ENCODE data around the gene CISH. TPM values are rescaled to one million over a fixed set of nuclear protein-coding genes. Genes with fewer than 3 reads are reported as not detected.

CISH gene
- total RNA-seq, 1 experiment from 2014 or later: 2.7 TPM

- TF ChIP-seq EZH2 (IDR thresholded peaks at IDR 0.05; ENCODE audit: low read depth): no peak
- no peak for TF ChIP-seq CTCF (conservative IDR thresholded peaks at IDR 0.05)
- peaks cover 65% of the 10 kb centered on the region for H3K79me2 ChIP-seq (ENCODE audit: low read depth)
- intact Hi-C loops (cut with micrococcal nuclease; ENCODE audit: unreplicated experiment): no loop called here
- peaks cover 17% of the 10 kb centered on the region; the same call in 1 of the 2 replicates for H3F3A ChIP-seq (ENCODE audit: insufficient read depth, low read depth)
- H3K27me3 ChIP-seq (ENCODE audit: insufficient read depth, low read depth): no peaks in the 10 kb centered on the region
- BruUV-seq (replicated peaks): no TSS peak
- H3K36me3 ChIP-seq (ENCODE audit: low read depth): no peaks in the 10 kb centered on the region
- peak overlapping the region; percentile 51 for H3K4me2 ChIP-seq
- H2AFZ ChIP-seq: no peak overlapping the region
- ChIA-PET CTCF (interaction anchor here (0.6 to 0.8 kb wide), 2 partner anchors 20 to 1026 kb away, joined by 4 to 5 read pairs; no protein-coding TSS in a partner anchor), POLR2A (ENCODE audit: unreplicated experiment) (no interaction called here)
- H3K9me2 ChIP-seq (ENCODE audit: insufficient read depth): no peaks in the 10 kb centered on the region
- H3K4me3 ChIP-seq: no peak overlapping the region
- no peaks in the 10 kb centered on the region for H3K9me3 ChIP-seq (ENCODE audit: insufficient read depth, low read depth)
- no peaks in the 10 kb centered on the region for H4K20me1 ChIP-seq (ENCODE audit: insufficient read depth)
- peak overlapping the region; percentile 44; the same call in 1 of the 2 replicates for H3K27ac ChIP-seq
- peak in 1 of 2 experiments; percentile 81 for DNase-seq
- H3K4me1 ChIP-seq (replicated peaks; ENCODE audit: insufficient read depth): peaks cover 57% of the 10 kb centered on the region
These were observed 20.9 kb upstream of the CISH start for GRCh38 chr3:50632450-50632849.

GRCh38 chr3:50630877-50631276, 19.3 kb upstream of the CISH start:
- no peaks in the 10 kb centered on the region for H4K20me1 ChIP-seq (ENCODE audit: insufficient read depth)
- H3F3A ChIP-seq (ENCODE audit: insufficient read depth, low read depth): peaks cover 29% of the 10 kb centered on the region; the same call in 1 of the 2 replicates
- DNase-seq: no peak
- peak overlapping the region; percentile 21; the same call in 1 of the 2 replicates for H3K4me2 ChIP-seq
- peaks cover 72% of the 10 kb centered on the region for H3K4me1 ChIP-seq (replicated peaks; ENCODE audit: insufficient read depth)
- no peaks in the 10 kb centered on the region for H3K9me2 ChIP-seq (ENCODE audit: insufficient read depth)
- H3K4me3 ChIP-seq: no peak overlapping the region
- ChIA-PET CTCF (no interaction called here), POLR2A (ENCODE audit: unreplicated experiment) (no interaction called here)
- BruUV-seq (replicated peaks): no TSS peak
- TF ChIP-seq EZH2 (IDR thresholded peaks at IDR 0.05; ENCODE audit: low read depth): no peak
- no peak for TF ChIP-seq CTCF (conservative IDR thresholded peaks at IDR 0.05)
- H3K36me3 ChIP-seq (ENCODE audit: low read depth): no peaks in the 10 kb centered on the region
- H2AFZ ChIP-seq: no peak overlapping the region
- H3K27ac ChIP-seq: no peak overlapping the region
- H3K79me2 ChIP-seq (ENCODE audit: low read depth): peaks cover 72% of the 10 kb centered on the region
- H3K27me3 ChIP-seq (ENCODE audit: insufficient read depth, low read depth): no peaks in the 10 kb centered on the region
- intact Hi-C loops (cut with micrococcal nuclease; ENCODE audit: unreplicated experiment): no loop called here
- no peaks in the 10 kb centered on the region for H3K9me3 ChIP-seq (ENCODE audit: insufficient read depth, low read depth)

- Histone ChIP-seq H3K9me2 (ENCODE audit: insufficient read depth) (no peaks in the 10 kb centered on the region), H4K20me1 (ENCODE audit: insufficient read depth) (no peaks in the 10 kb centered on the region), H3F3A (ENCODE audit: insufficient read depth, low read depth) (peaks cover 32% of the 10 kb centered on the region), H3K79me2 (ENCODE audit: low read depth) (peaks cover 75% of the 10 kb centered on the region), H3K27ac (no peak overlapping the region), H3K36me3 (ENCODE audit: low read depth) (no peaks in the 10 kb centered on the region), H3K4me1 (replicated peaks; ENCODE audit: insufficient read depth) (peaks cover 77% of the 10 kb centered on the region), H3K4me2 (peak overlapping the region; percentile 21; the same call in 1 of the 2 replicates), H3K9me3 (ENCODE audit: insufficient read depth, low read depth) (no peaks in the 10 kb centered on the region), H3K27me3 (ENCODE audit: insufficient read depth, low read depth) (no peaks in the 10 kb centered on the region), H2AFZ (no peak overlapping the region), H3K4me3 (no peak overlapping the region)
- no peak for TF ChIP-seq CTCF (conservative IDR thresholded peaks at IDR 0.05)
- no peak for TF ChIP-seq EZH2 (IDR thresholded peaks at IDR 0.05; ENCODE audit: low read depth)
- ChIA-PET CTCF (no interaction called here), POLR2A (ENCODE audit: unreplicated experiment) (no interaction called here)
- BruUV-seq (replicated peaks): no TSS peak
- intact Hi-C loops (cut with micrococcal nuclease; ENCODE audit: unreplicated experiment): no loop called here
- DNase-seq: no peak
These were observed 18.8 kb upstream of the CISH start for GRCh38 chr3:50630394-50630793.
